Measurements from ENCODE around the gene BBLN. TPM values are rescaled to one million over a fixed set of nuclear protein-coding genes. Genes with fewer than 3 reads are reported as not detected.
"Not testable (repeated sequence)": the region's sequence is repeated elsewhere in the genome, so short reads cannot be mapped to it uniquely, and the experiment has no call there.

BBLN gene
- total RNA-seq, 1 experiment from 2014 or later, result 48.5 TPM

GRCh38 chr9:128180447-128180846 is 20.4 kb downstream of the BBLN start:
- no peak overlapping the region for H3K4me3 ChIP-seq (ENCODE audit: low read depth in 2 of 2, low read length in 2 of 2)
- H3K27ac ChIP-seq (ENCODE audit: low read length), result no peak overlapping the region
- no peak for DNase-seq (ENCODE audit: low read depth, low spot score)
- CTCF ChIA-PET, result no interaction called here
- in situ Hi-C loops (cut with HindIII; ENCODE audit: low pct_unique_long_range_greater_than_20kb, low sequenced_read_pairs), result no loop called here
- H3K27me3 ChIP-seq (ENCODE audit: control insufficient read depth, insufficient read depth, low read length), result no peaks in the 10 kb centered on the region
- intact Hi-C loops (cut with micrococcal nuclease; ENCODE audit: unreplicated experiment), result no loop called here
- no peak for ATAC-seq
- H3K4me1 ChIP-seq (ENCODE audit: control insufficient read depth, insufficient read depth, low read length), result no peaks in the 10 kb centered on the region
- no peak for TF ChIP-seq POLR2AphosphoS5 (IDR thresholded peaks at IDR 0.05; ENCODE audit: low read depth, low read length)
- no peak for TF ChIP-seq REST (IDR thresholded peaks at IDR 0.05; ENCODE audit: insufficient read depth in 1 of 2, low read depth in 2 of 2, low read length in 1 of 2)
- no peak for TF ChIP-seq CTCF (IDR thresholded peaks at IDR 0.05)
- no peak for TF ChIP-seq TCF7L2 (IDR thresholded peaks at IDR 0.05; ENCODE audit: low read depth, low read length)
- TF ChIP-seq SIN3A (IDR thresholded peaks at IDR 0.05; ENCODE audit: borderline replicate concordance, insufficient read depth, low read depth, low read length), result no peak
- BruUV-seq (replicated peaks), result no TSS peak
- H3K36me3 ChIP-seq (ENCODE audit: control insufficient read depth, insufficient read depth, low read length), result peaks cover 2% of the 10 kb centered on the region; the same call in 1 of the 2 replicates
- no peaks in the 10 kb centered on the region for H3K9me3 ChIP-seq (ENCODE audit: control insufficient read depth, insufficient read depth, low read depth, low read length)
- POLR2A ChIA-PET, result no interaction called here

- H3K36me3 ChIP-seq (ENCODE audit: control insufficient read depth, insufficient read depth, low read length); H3K4me1 ChIP-seq (ENCODE audit: control insufficient read depth, insufficient read depth, low read length); H3K4me3 ChIP-seq (ENCODE audit: low read depth in 2 of 2, low read length in 2 of 2); ATAC-seq; H3K9me3 ChIP-seq (ENCODE audit: control insufficient read depth, insufficient read depth, low read depth, low read length); in situ Hi-C loops (cut with HindIII; ENCODE audit: low pct_unique_long_range_greater_than_20kb, low sequenced_read_pairs); DNase-seq (ENCODE audit: low read depth, low spot score); POLR2A ChIA-PET; H3K27ac ChIP-seq (ENCODE audit: low read length); intact Hi-C loops (cut with micrococcal nuclease; ENCODE audit: unreplicated experiment); H3K27me3 ChIP-seq (ENCODE audit: control insufficient read depth, insufficient read depth, low read length); BruUV-seq (replicated peaks): not testable (repeated sequence)
- TF ChIP-seq CTCF (IDR thresholded peaks at IDR 0.05), result peak; percentile 39
- CTCF ChIA-PET, result interaction anchor here (0.7 kb wide), 1 partner anchor 78 kb away, joined by 5 read pairs; no protein-coding TSS in a partner anchor
Observed at GRCh38 chr9:128181480-128181879, 21.4 kb downstream of the BBLN start.

Measured in Panc1 (cell line).